ENCODE data around the gene LAMA2.

- TF ChIP-seq CTCF (IDR thresholded peaks at IDR 0.05 in 8 of 11, conservative IDR thresholded peaks at IDR 0.05 in 3 of 11): no peak
- no peak for TF ChIP-seq POLR2A (IDR thresholded peaks at IDR 0.05)
- no peak for TF ChIP-seq POLR2AphosphoS5 (IDR thresholded peaks at IDR 0.05)
Observed at GRCh38 chr6:128964233-128964755, 81.4 kb downstream of the LAMA2 start.

Measured in spleen (tissue), 7 donors.